HCT116 (cell line): ENCODE data around the gene EYA2. TPM values are rescaled to one million over a fixed set of nuclear protein-coding genes. Genes with fewer than 3 reads are reported as not detected.

Experiments used
- ATAC-seq: fragments of 200-7000 bp; cut with Tn5 transposase; 2 replicates; pipeline ENCODE4 v1.9.1; 2020; ENCODE audit warnings: mild to moderate bottlenecking, moderate library complexity
- BruUV-seq: library from RNA; stranded (reverse); fragments of 400-500 nt; replicated peaks from 2 replicates; lab custom pipeline; 2021; lab: Mats Ljungman, UMichigan
- CTCF ChIA-PET: fragments of 300-600 bp; sonication (Branson Sonifier 250); formaldehyde crosslinking; loops from one replicate; lab custom pipeline; 2021; ENCODE audit warnings: antibody characterized with exemption; lab: Charles Lee
- POLR2A ChIA-PET: fragments of 300-600, 350-600 bp; sonication (Branson Sonifier 250); formaldehyde crosslinking; loops from one replicate; lab custom pipeline; 2021; ENCODE audit warnings: antibody characterized with exemption; lab: Charles Lee
- RAD21 ChIA-PET, 2 experiments: fragments of 300-600 bp; sonication (Branson Sonifier 250); formaldehyde crosslinking; loops; one replicate each; lab custom pipeline; 2023; ENCODE audit warnings: low total read pairs in 2 of 2; ENCODE audit not compliant: uncharacterized antibody in 2 of 2, unreplicated experiment in 2 of 2, low non-redundant PET in 1 of 2; lab: Charles Lee
- DNase-seq: peaks from one replicate; pipeline ENCODE4 v3.0.0-alpha.2; 2010; ENCODE audit warnings: low read depth, low spot score
- H2AFZ ChIP-seq: fragments of 200-600 bp; shearing (Covaris generic), sonication (generic); 2 replicates; pipeline ENCODE4 v1.6.1; 2017; ENCODE audit warnings: low read depth, mixed run types, mixed read lengths, antibody characterized with exemption, low read length; ENCODE audit not compliant: poor library complexity, severe bottlenecking
- H3K27ac ChIP-seq: 2 replicates; pipeline ENCODE4 v1.5.1; 2012; ENCODE audit warnings: low read depth, low read length
- H3K27me3 ChIP-seq: fragments of 200-600 bp; sonication (generic); 2 replicates; pipeline ENCODE4 v1.6.1; 2016; ENCODE audit warnings: mixed run types, low read length, mixed read lengths; ENCODE audit not compliant: insufficient read depth
- H3K36me3 ChIP-seq, 2 experiments: fragments of 200-500 bp in 1 of 2; fragments of 200-600 bp in 1 of 2; sonication (Bioruptor generic) in 1 of 2; sonication (generic) in 1 of 2; 2 replicates each; pipeline versions ENCODE4 v1.5.1 to v1.6.1; 2014 to 2016; ENCODE audit warnings: low read length in 2 of 2, inconsistent platforms in 1 of 2, mixed read lengths in 1 of 2, mixed run types in 1 of 2; ENCODE audit not compliant: insufficient read depth in 2 of 2, control insufficient read depth in 1 of 2
- H3K4me1 ChIP-seq, 2 experiments: fragments of 200-600 bp in 1 of 2; sonication (generic) in 1 of 2; 2 replicates each; pipeline versions ENCODE4 v1.5.1 to v1.6.1; 2012 to 2017; ENCODE audit warnings: low read length in 2 of 2, inconsistent platforms in 1 of 2, mild to moderate bottlenecking in 1 of 2, mixed read lengths in 1 of 2, mixed run types in 1 of 2, moderate library complexity in 1 of 2; ENCODE audit not compliant: insufficient read depth in 2 of 2, control insufficient read depth in 1 of 2
- H3K4me2 ChIP-seq: fragments of 200-600 bp; sonication (generic); 2 replicates; pipeline ENCODE4 v1.6.1; 2017; ENCODE audit warnings: mixed run types, low read length, mixed read lengths
- H3K4me3 ChIP-seq, 2 experiments: fragments of 200-600 bp in 1 of 2; sonication (generic) in 1 of 2; replicated peaks in 1 of 2; 2 replicates each; pipeline ENCODE4 v1.5.1; 2011 to 2016; ENCODE audit warnings: low read length in 2 of 2, control low read depth in 1 of 2, low read depth in 1 of 2, mild to moderate bottlenecking in 1 of 2, mixed read lengths in 1 of 2, mixed run types in 1 of 2
- H3K79me2 ChIP-seq: fragments of 200-600 bp; sonication (generic); 2 replicates; pipeline ENCODE4 v1.6.1; 2017; ENCODE audit warnings: mild to moderate bottlenecking, mixed run types, low read length, moderate library complexity, mixed read lengths; ENCODE audit not compliant: insufficient read depth
- H3K9ac ChIP-seq: fragments of 200-600 bp; sonication (generic); 2 replicates; pipeline ENCODE4 v1.6.1; 2016; ENCODE audit warnings: low read length, mixed read lengths
- H3K9me2 ChIP-seq: fragments of 200-600 bp; sonication (generic), shearing (Covaris generic); 2 replicates; pipeline ENCODE4 v1.6.1; 2017; ENCODE audit warnings: mixed run types, mild to moderate bottlenecking, moderate library complexity; ENCODE audit not compliant: insufficient read depth
- H3K9me3 ChIP-seq, 2 experiments: fragments of 200-500 bp in 1 of 2; fragments of 200-600 bp in 1 of 2; sonication (Bioruptor generic) in 1 of 2; sonication (generic) in 1 of 2; 2 replicates each; pipeline ENCODE4 v1.6.1; 2014 to 2017; ENCODE audit warnings: low read length in 2 of 2, mixed read lengths in 2 of 2, inconsistent platforms in 1 of 2, low read depth in 1 of 2, mild to moderate bottlenecking in 1 of 2, mixed run types in 1 of 2, moderate library complexity in 1 of 2; ENCODE audit not compliant: control insufficient read depth in 1 of 2, insufficient read depth in 1 of 2
- H4K20me1 ChIP-seq: fragments of 200-600 bp; sonication (generic), shearing (Covaris generic); 2 replicates; pipeline ENCODE4 v1.6.1; 2017; ENCODE audit warnings: mixed run types, mild to moderate bottlenecking, moderate library complexity; ENCODE audit not compliant: insufficient read depth
- CBX3 ChIP-seq: IDR thresholded peaks from 2 replicates; pipeline ENCODE4 v1.6.1; 2012; ENCODE audit warnings: low read depth
- EZH2phosphoT487 ChIP-seq: fragments of 200-600 bp; IDR thresholded peaks from 2 replicates; pipeline ENCODE4 v1.6.1; 2018; ENCODE audit warnings: antibody characterized with exemption, borderline replicate concordance
- JUND ChIP-seq: IDR thresholded peaks from 2 replicates; pipeline ENCODE4 v1.6.1; 2012
- POLR2A ChIP-seq: IDR thresholded peaks from 2 replicates; pipeline ENCODE4 v1.7.0; 2011; ENCODE audit warnings: borderline replicate concordance; ENCODE audit not compliant: insufficient read depth, insufficient read length; ENCODE audit errors: extremely low read depth
- POLR2AphosphoS5 ChIP-seq: IDR thresholded peaks from 2 replicates; pipeline ENCODE4 v1.6.1; 2011; ENCODE audit warnings: mild to moderate bottlenecking, low read depth, low read length, moderate library complexity
- SP1 ChIP-seq: IDR thresholded peaks from 2 replicates; pipeline ENCODE4 v1.6.1; 2012; ENCODE audit warnings: low read depth
- SRF ChIP-seq: IDR thresholded peaks from 2 replicates; pipeline ENCODE4 v1.6.1; 2012; ENCODE audit warnings: low read depth
- TCF7L2 ChIP-seq: IDR thresholded peaks from 2 replicates; pipeline ENCODE4 v1.7.0; 2011; ENCODE audit warnings: borderline replicate concordance, inconsistent platforms; ENCODE audit not compliant: insufficient read depth, insufficient read length; ENCODE audit errors: extremely low read depth
- ZFX ChIP-seq: fragments of 450-650 bp; IDR thresholded peaks from 2 replicates; pipeline ENCODE4 v1.6.1; 2017
- intact Hi-C: fragments of 100-400 bp; cut with micrococcal nuclease; formaldehyde crosslinking; loops from 2 replicates; pipeline ENCODE4 v1.10.0; 2022
- total RNA-seq: library from RNA; stranded (reverse); gene quantifications from one replicate; pipeline ENCODE4 v1.2.1, GENCODE V29; 2021; ENCODE audit not compliant: unreplicated experiment
- TF ChIP-seq, protein P1 (sequence below), 3 experiments: fragments of 200-600 bp in 1 of 3; sonication (generic) in 1 of 3; IDR thresholded peaks in 2 of 3; conservative IDR thresholded peaks in 1 of 3; 2 replicates each; pipeline ENCODE4 v1.5.1; 2012 to 2017; ENCODE audit warnings: low read depth in 2 of 3, low read length in 2 of 3, antibody characterized with exemption in 1 of 3, borderline replicate concordance in 1 of 3, control low read depth in 1 of 3, mild to moderate bottlenecking in 1 of 3, mixed read lengths in 1 of 3, mixed run types in 1 of 3, moderate library complexity in 1 of 3; ENCODE audit not compliant: insufficient read depth in 1 of 3
- TF ChIP-seq, protein P2 (sequence below): IDR thresholded peaks from 2 replicates; pipeline ENCODE4 v1.6.1; 2012

Gene EYA2
- total RNA-seq, 1 experiment from 2014 or later: not detected

GRCh38 chr20:46938434-46938833 is 43.8 kb downstream of the EYA2 start (continued):
- TF ChIP-seq SRF (no peak), JUND (no peak)
- TF ChIP-seq, all 23 proteins: peak for 0

- Histone ChIP-seq H3K9ac (no peak overlapping the region), H3K36me3 (no peaks in the 10 kb centered on the region), H3K9me3 (no peaks in the 10 kb centered on the region), H3K4me2 (no peak overlapping the region), H3K9me2 (no peaks in the 10 kb centered on the region), H3K27ac (no peak overlapping the region), H3K4me1 (no peaks in the 10 kb centered on the region), H3K79me2 (no peaks in the 10 kb centered on the region), H3K4me3 (no peak overlapping the region), H4K20me1 (no peaks in the 10 kb centered on the region), H3K27me3 (no peaks in the 10 kb centered on the region), H2AFZ (peak overlapping the region; percentile 18)
- ATAC-seq (peak; percentile 95), DNase-seq (peak; percentile 55)
- intact Hi-C loops: no loop called here
- RAD21 ChIA-PET: no interaction called here
- CTCF ChIA-PET: interaction anchor here (1.8 kb wide), 1 partner anchor 10 kb away, joined by 5 read pairs; no protein-coding TSS in a partner anchor
- no TSS peak for BruUV-seq
- TF ChIP-seq ZFX: no peak
- TF ChIP-seq EZH2phosphoT487: no peak
- no peak for TF ChIP-seq CBX3
- no peak for TF ChIP-seq POLR2A
- no peak for TF ChIP-seq TCF7L2
- 0 out of 2 replicates have a peak, but pooled peaks have one; percentile 18 for TF ChIP-seq SP1
- no peak for TF ChIP-seq POLR2AphosphoS5
- TF ChIP-seq, protein P1, sequence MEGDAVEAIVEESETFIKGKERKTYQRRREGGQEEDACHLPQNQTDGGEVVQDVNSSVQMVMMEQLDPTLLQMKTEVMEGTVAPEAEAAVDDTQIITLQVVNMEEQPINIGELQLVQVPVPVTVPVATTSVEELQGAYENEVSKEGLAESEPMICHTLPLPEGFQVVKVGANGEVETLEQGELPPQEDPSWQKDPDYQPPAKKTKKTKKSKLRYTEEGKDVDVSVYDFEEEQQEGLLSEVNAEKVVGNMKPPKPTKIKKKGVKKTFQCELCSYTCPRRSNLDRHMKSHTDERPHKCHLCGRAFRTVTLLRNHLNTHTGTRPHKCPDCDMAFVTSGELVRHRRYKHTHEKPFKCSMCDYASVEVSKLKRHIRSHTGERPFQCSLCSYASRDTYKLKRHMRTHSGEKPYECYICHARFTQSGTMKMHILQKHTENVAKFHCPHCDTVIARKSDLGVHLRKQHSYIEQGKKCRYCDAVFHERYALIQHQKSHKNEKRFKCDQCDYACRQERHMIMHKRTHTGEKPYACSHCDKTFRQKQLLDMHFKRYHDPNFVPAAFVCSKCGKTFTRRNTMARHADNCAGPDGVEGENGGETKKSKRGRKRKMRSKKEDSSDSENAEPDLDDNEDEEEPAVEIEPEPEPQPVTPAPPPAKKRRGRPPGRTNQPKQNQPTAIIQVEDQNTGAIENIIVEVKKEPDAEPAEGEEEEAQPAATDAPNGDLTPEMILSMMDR (IDR thresholded peaks at IDR 0.05 in 2 of 3, conservative IDR thresholded peaks at IDR 0.05 in 1 of 3; ENCODE audit: borderline replicate concordance in 1 of 3, insufficient read depth in 1 of 3, low read depth in 2 of 3, low read length in 2 of 3): peak in 2 of 3 experiments; percentile 50 to 54; a peak in 4 of 6 replicates
- TF ChIP-seq, protein P2, sequence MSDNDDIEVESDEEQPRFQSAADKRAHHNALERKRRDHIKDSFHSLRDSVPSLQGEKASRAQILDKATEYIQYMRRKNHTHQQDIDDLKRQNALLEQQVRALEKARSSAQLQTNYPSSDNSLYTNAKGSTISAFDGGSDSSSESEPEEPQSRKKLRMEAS: no peak
- POLR2A ChIA-PET: no interaction called here
Measured at GRCh38 chr20:46939031-46939965, 44.7 kb downstream of the EYA2 start.
